Activated naive CD4-positive, alpha-beta T cell treated with anti-CD3 and anti-CD28 coated beads, Interleukin-2, amount 50 U/mL, for 72 hours (primary cell): Measurements from ENCODE around the gene REV3L. TPM values are rescaled to one million over a fixed set of nuclear protein-coding genes. Genes with fewer than 3 reads are reported as not detected.
A peak's percentile ranks its signal among the peaks of the same experiment; 100 is the strongest.
"Not testable (repeated sequence)": the region's sequence is repeated elsewhere in the genome, so short reads cannot be mapped to it uniquely, and the experiment has no call there.

ENCODE experiments used
- ATAC-seq, 2 donors: fragments of 150-1000 bp; cut with Tn5 transposase; 2 replicates each; pipeline ENCODE4 v1.10.0; 2021; ENCODE audit warnings: mild to moderate bottlenecking in 2 of 2, moderate library complexity in 2 of 2
- DNase-seq, 2 donors: peaks; one replicate each; pipeline ENCODE4 v3.0.0; 2021 to 2022; ENCODE audit warnings: low spot score in 2 of 2
- H3K27ac Mint-ChIP-seq, 2 donors: one replicate each; pipeline ENCODE4 v1.8.0; 2022; ENCODE audit warnings: mild to moderate bottlenecking in 2 of 2, mixed read lengths in 2 of 2
- H3K36me3 Mint-ChIP-seq, 2 donors: one replicate each; pipeline ENCODE4 v1.8.0; 2022; ENCODE audit warnings: mixed read lengths in 2 of 2
- H3K9me3 Mint-ChIP-seq, 2 donors: one replicate each; pipeline ENCODE4 v1.8.0; 2022; ENCODE audit warnings: mixed read lengths in 2 of 2
- total RNA-seq, 2 donors: library from RNA; stranded (reverse); gene quantifications; one replicate each; pipeline ENCODE4 v1.2.3, GENCODE V29; 2022

REV3L gene
- total RNA-seq, 2 donors from 2014 or later, result 18.3 to 27.0 TPM

- not testable (repeated sequence) for ATAC-seq, DNase-seq, H3K9me3 Mint-ChIP-seq, H3K27ac Mint-ChIP-seq
- peaks cover 11 to 17% of the 10 kb centered on the region in 2 donors for H3K36me3 Mint-ChIP-seq
Observed at GRCh38 chr6:111507219-111507618, 24.2 kb upstream of the REV3L start.

GRCh38 chr6:111505498-111505897 is 22.5 kb upstream of the REV3L start:
- not testable (repeated sequence) for H3K9me3 Mint-ChIP-seq, H3K27ac Mint-ChIP-seq, ATAC-seq, DNase-seq
- H3K36me3 Mint-ChIP-seq, result peaks cover 11 to 17% of the 10 kb centered on the region in 2 donors

- no peaks in the 10 kb centered on the region for H3K9me3 Mint-ChIP-seq
- DNase-seq (no peak), ATAC-seq (no peak)
- peaks cover 17% of the 10 kb centered on the region in 2 donors for H3K36me3 Mint-ChIP-seq
- no peak overlapping the region for H3K27ac Mint-ChIP-seq
Observed at GRCh38 chr6:111503660-111504059, 20.6 kb upstream of the REV3L start.

- DNase-seq (no peak), ATAC-seq (no peak)
- H3K36me3 Mint-ChIP-seq, result peaks cover 17% of the 10 kb centered on the region in 2 donors
- no peaks in the 10 kb centered on the region for H3K9me3 Mint-ChIP-seq
- no peak overlapping the region for H3K27ac Mint-ChIP-seq
Observed at GRCh38 chr6:111503194-111503593, 20.2 kb upstream of the REV3L start.

GRCh38 chr6:111502154-111502553 is 19.1 kb upstream of the REV3L start:
- peaks cover 17% of the 10 kb centered on the region in 2 donors for H3K36me3 Mint-ChIP-seq
- H3K9me3 Mint-ChIP-seq, result no peaks in the 10 kb centered on the region
- DNase-seq (no peak), ATAC-seq (peak; percentile 45 to 85)
- peak overlapping the region in 1 of 2 donors; percentile 0 for H3K27ac Mint-ChIP-seq

- Mint-ChIP-seq H3K9me3 (no peaks in the 10 kb centered on the region), H3K27ac (no peak overlapping the region), H3K36me3 (peaks cover 6% of the 10 kb centered on the region in 2 donors)
- no peak for DNase-seq
- no peak for ATAC-seq
Observed at GRCh38 chr6:111499269-111499793, 16.3 kb upstream of the REV3L start.

- DNase-seq (no peak), ATAC-seq (no peak)
- Mint-ChIP-seq H3K9me3 (no peaks in the 10 kb centered on the region), H3K27ac (no peak overlapping the region), H3K36me3 (peaks cover 3 to 6% of the 10 kb centered on the region in 2 donors)
Observed at GRCh38 chr6:111494951-111495635, 12.1 kb upstream of the REV3L start.

- DNase-seq (no peak), ATAC-seq (no peak)
- Mint-ChIP-seq H3K9me3 (no peaks in the 10 kb centered on the region), H3K27ac (no peak overlapping the region), H3K36me3 (peaks cover 10 to 17% of the 10 kb centered on the region in 2 donors)
Observed at GRCh38 chr6:111492499-111492898, 9.5 kb upstream of the REV3L start.

GRCh38 chr6:111490067-111490466 is 7.0 kb upstream of the REV3L start:
- H3K36me3 Mint-ChIP-seq, result peaks cover 15 to 26% of the 10 kb centered on the region in 2 donors
- no peak overlapping the region for H3K27ac Mint-ChIP-seq
- ATAC-seq (no peak), DNase-seq (no peak)
- peaks cover 0 to 5% of the 10 kb centered on the region in 2 donors for H3K9me3 Mint-ChIP-seq

- DNase-seq (no peak), ATAC-seq (peak; percentile 13 to 59)
- peaks cover 25 to 26% of the 10 kb centered on the region in 2 donors for H3K36me3 Mint-ChIP-seq
- H3K27ac Mint-ChIP-seq, result peak overlapping the region; percentile 47 to 62
- peaks cover 0 to 5% of the 10 kb centered on the region in 2 donors for H3K9me3 Mint-ChIP-seq
Observed at GRCh38 chr6:111487661-111488060, 4.6 kb upstream of the REV3L start.

- ATAC-seq (peak in 1 of 2 donors; percentile 14), DNase-seq (no peak)
- Mint-ChIP-seq H3K9me3 (peaks cover 0 to 5% of the 10 kb centered on the region in 2 donors), H3K36me3 (peaks cover 27 to 29% of the 10 kb centered on the region in 2 donors), H3K27ac (peak overlapping the region; percentile 77 to 90)
Observed at GRCh38 chr6:111486921-111487320, 3.9 kb upstream of the REV3L start.

GRCh38 chr6:111486475-111486874 is 3.5 kb upstream of the REV3L start:
- peak overlapping the region; percentile 77 to 90 for H3K27ac Mint-ChIP-seq
- ATAC-seq, result no peak

GRCh38 chr6:111485342-111485741 is 2.3 kb upstream of the REV3L start:
- Mint-ChIP-seq H3K27ac (peak overlapping the region in 1 of 2 donors; percentile 77), H3K9me3 (peaks cover 0 to 5% of the 10 kb centered on the region in 2 donors), H3K36me3 (peaks cover 30 to 31% of the 10 kb centered on the region in 2 donors)

More at GRCh38 chr6:111486475-111486874, 3.5 kb upstream of the REV3L start:
- no peak for DNase-seq
- Mint-ChIP-seq H3K36me3 (peaks cover 30 to 31% of the 10 kb centered on the region in 2 donors), H3K9me3 (peaks cover 0 to 5% of the 10 kb centered on the region in 2 donors)

GRCh38 chr6:111484633-111484930 is 1.6 kb upstream of the REV3L start:
- Mint-ChIP-seq H3K36me3 (peaks cover 30 to 31% of the 10 kb centered on the region in 2 donors), H3K27ac (peak overlapping the region; percentile 99), H3K9me3 (peaks cover 0 to 5% of the 10 kb centered on the region in 2 donors)
- no peak for ATAC-seq
- DNase-seq, result no peak

More at GRCh38 chr6:111485342-111485741, 2.3 kb upstream of the REV3L start:
- ATAC-seq, result no peak
- no peak for DNase-seq

GRCh38 chr6:111483736-111484632 is 966 bp upstream of the REV3L start:
- peak; percentile 83 to 92 for DNase-seq
- Mint-ChIP-seq H3K36me3 (peaks cover 30 to 31% of the 10 kb centered on the region in 2 donors), H3K27ac (peak overlapping the region; percentile 99), H3K9me3 (peaks cover 0 to 5% of the 10 kb centered on the region in 2 donors)
- peak; percentile 69 to 71 for ATAC-seq

- peaks cover 19 to 20% of the 10 kb centered on the region in 2 donors for H3K36me3 Mint-ChIP-seq
- ATAC-seq, result peak; percentile 5 to 17
- peak overlapping the region; percentile 96 to 99 for H3K27ac Mint-ChIP-seq
- H3K9me3 Mint-ChIP-seq, result peaks cover 0 to 5% of the 10 kb centered on the region in 2 donors
- DNase-seq, result peak in 1 of 2 donors; percentile 63
Observed at GRCh38 chr6:111482188-111482958, 645 bp downstream of the REV3L start.
